ENCODE data around the gene CLCA2. TPM values are rescaled to one million over a fixed set of nuclear protein-coding genes. Genes with fewer than 3 reads are reported as not detected.

The CLCA2 gene
- total and polyA plus RNA-seq, 2 of the 8 experiments (the other 6 are each of a cell fraction or from before 2014, with no cell fraction given) = not detected

DNA sequence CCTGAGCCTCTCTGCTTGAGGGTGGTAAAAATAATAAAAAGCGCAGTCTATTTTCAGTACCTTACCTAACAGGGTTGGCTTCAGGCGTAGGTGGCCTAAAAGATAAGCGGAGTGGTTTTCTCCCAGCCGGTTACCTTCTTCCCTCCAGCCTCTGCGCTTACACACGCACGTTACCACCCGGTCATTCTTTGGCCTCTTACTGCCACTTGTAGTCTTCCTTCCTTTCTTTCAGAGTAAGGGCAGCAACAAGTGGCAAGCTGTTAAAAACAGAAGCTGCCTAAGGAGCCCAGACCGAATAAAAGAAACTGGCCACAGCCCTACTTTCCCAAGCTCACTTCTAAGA, 80.1 kb downstream of the CLCA2 start:
- H2BK20ac ChIP-seq (ENCODE audit: low read length) = peak overlapping the region; percentile 29; the same call in 1 of the 2 replicates
- peak overlapping the region in 1 of 2 experiments; percentile 88; a peak in 2 of 4 replicates for H3K4me2 ChIP-seq (ENCODE audit: insufficient read depth in 1 of 2, low read depth in 2 of 2, low read length in 2 of 2)
- no peak overlapping the region for H3K9ac ChIP-seq (replicated peaks in 1 of 4; ENCODE audit: extremely low read depth in 1 of 4, low read depth in 3 of 4, low read length in 3 of 4)
- H3K23me2 ChIP-seq (ENCODE audit: low read depth, low read length) = no peaks in the 10 kb centered on the region
- no peak overlapping the region; a peak in 1 of 8 replicates for H3K4me3 ChIP-seq (ENCODE audit: extremely low read depth in 1 of 4, insufficient read depth in 2 of 4, low read depth in 3 of 4, low read length in 4 of 4)
- no peak overlapping the region for H2BK120ac ChIP-seq (replicated peaks; ENCODE audit: low read depth, low read length)
- FAIRE-seq = no peak
- H3K18ac ChIP-seq (ENCODE audit: extremely low read depth, low read length) = peak overlapping the region; percentile 89
- H3K79me1 ChIP-seq (ENCODE audit: low read depth, low read length) = no peaks in the 10 kb centered on the region
- no peak overlapping the region for H3K56ac ChIP-seq (replicated peaks; ENCODE audit: insufficient read length, low read depth, low read length)
- H3K14ac ChIP-seq (ENCODE audit: insufficient read length) = no peak overlapping the region
- no peak overlapping the region for H3K23ac ChIP-seq (ENCODE audit: insufficient read length)
- no peak for DNase-seq (ENCODE audit: low read depth in 1 of 2, low spot score in 2 of 2)
- peaks cover 13 to 21% (median 15%) of the 10 kb centered on the region in 4 experiments for H3K4me1 ChIP-seq (replicated peaks in 1 of 4; ENCODE audit: control insufficient read depth in 3 of 4, insufficient read depth in 4 of 4, low read length in 3 of 4)
- 82% methylated on average over 9 of the region's 9 CpGs; no CpG with 5 or more reads in 1 of the 2 experiments for whole genome bisulfite sequencing, 2 experiments (ENCODE audit: extremely low coverage in 1 of 2, insufficient coverage in 1 of 2, insufficient read length in 1 of 2, insufficient replicate concordance in 2 of 2, low coverage in 1 of 2, low lambda C conversion rate in 2 of 2, missing lambda C conversion rate in 1 of 2)
- ChIA-PET CTCF (ENCODE audit: partially characterized antibody) (interaction anchor here (0.7 to 8.1 kb wide), 18 partner anchors 8 to 1735 kb away, joined by 3 to 79 read pairs (median 4); partner anchors contain the start of gene SH3GLB1), POLR2A (ENCODE audit: partially characterized antibody) (interaction anchor here (0.9 to 1.8 kb wide), 3 partner anchors 108 to 923 kb away, joined by 3 to 8 read pairs (median 4); partner anchors contain the start of genes ODF2L and SH3GLB1)
- no peak overlapping the region for H2AK5ac ChIP-seq (ENCODE audit: low read depth, low read length)
- no peak overlapping the region for H3K27ac ChIP-seq (ENCODE audit: low read depth, low read length)
- H2BK12ac ChIP-seq (ENCODE audit: low read depth, low read length) = peak overlapping the region; percentile 97; the same call in 1 of the 2 replicates
- H3K79me2 ChIP-seq (ENCODE audit: control insufficient read depth in 1 of 2, insufficient read depth in 2 of 2, low read length in 2 of 2) = no peaks in the 10 kb centered on the region
- H4K91ac ChIP-seq (replicated peaks; ENCODE audit: insufficient read length, low read length) = peak overlapping the region; percentile 93
- peaks cover 0 to 7% of the 10 kb centered on the region in 2 experiments; a peak in 2 of 4 replicates for H3K9me3 ChIP-seq (ENCODE audit: insufficient read depth in 2 of 2, low read depth in 1 of 2, low read length in 1 of 2)
- no peak overlapping the region for H3K4ac ChIP-seq (replicated peaks; ENCODE audit: insufficient read length, low read depth, low read length)
- H2BK15ac ChIP-seq (ENCODE audit: low read length) = no peak overlapping the region; the same call in 1 of the 2 replicates
- H4K5ac ChIP-seq (ENCODE audit: insufficient read length, low read depth, low read length) = no peak overlapping the region
- no peaks in the 10 kb centered on the region for H3K27me3 ChIP-seq (replicated peaks in 1 of 4; ENCODE audit: control insufficient read depth in 3 of 4, extremely low read depth in 1 of 4, insufficient read depth in 3 of 4, low read length in 3 of 4)
- no peaks in the 10 kb centered on the region for H4K20me1 ChIP-seq (replicated peaks in 1 of 2; ENCODE audit: control insufficient read depth in 1 of 2, insufficient read depth in 2 of 2, low read length in 2 of 2)
- H4K8ac ChIP-seq (ENCODE audit: extremely low read depth, insufficient read depth, low read length) = no peak overlapping the region
- peak overlapping the region; percentile 66; the same call in 1 of the 2 replicates for H2AFZ ChIP-seq (ENCODE audit: low read length)
- H2BK5ac ChIP-seq (ENCODE audit: low read depth, low read length) = peak overlapping the region; percentile 86; the same call in 1 of the 2 replicates
- H3K36me3 ChIP-seq (ENCODE audit: control insufficient read depth in 2 of 4, insufficient read depth in 4 of 4, low read length in 3 of 4) = no peaks in the 10 kb centered on the region
- TF ChIP-seq RAD21 (IDR thresholded peaks at IDR 0.05 in 1 of 2, conservative IDR thresholded peaks at IDR 0.05 in 1 of 2; ENCODE audit: low read depth in 2 of 2, low read length in 2 of 2) = no peak
- no peak for TF ChIP-seq GABPA (IDR thresholded peaks at IDR 0.05; ENCODE audit: borderline replicate concordance, insufficient read depth, low read length)
- TF ChIP-seq KDM4A (IDR thresholded peaks at IDR 0.05; ENCODE audit: low read depth, low read length, severe bottlenecking) = no peak
- TF ChIP-seq, protein P1, sequence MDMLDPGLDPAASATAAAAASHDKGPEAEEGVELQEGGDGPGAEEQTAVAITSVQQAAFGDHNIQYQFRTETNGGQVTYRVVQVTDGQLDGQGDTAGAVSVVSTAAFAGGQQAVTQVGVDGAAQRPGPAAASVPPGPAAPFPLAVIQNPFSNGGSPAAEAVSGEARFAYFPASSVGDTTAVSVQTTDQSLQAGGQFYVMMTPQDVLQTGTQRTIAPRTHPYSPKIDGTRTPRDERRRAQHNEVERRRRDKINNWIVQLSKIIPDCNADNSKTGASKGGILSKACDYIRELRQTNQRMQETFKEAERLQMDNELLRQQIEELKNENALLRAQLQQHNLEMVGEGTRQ (IDR thresholded peaks at IDR 0.05; ENCODE audit: low read length) = no peak
- TF ChIP-seq CBX5 (IDR thresholded peaks at IDR 0.05; ENCODE audit: low read depth, low read length) = no peak
- TF ChIP-seq KDM1A (IDR thresholded peaks at IDR 0.05; ENCODE audit: borderline replicate concordance, low read length) = no peak
- TF ChIP-seq KDM5A (IDR thresholded peaks at IDR 0.05; ENCODE audit: low read length) = no peak
- no peak for TF ChIP-seq POLR2A (IDR thresholded peaks at IDR 0.05; ENCODE audit: control extremely low read depth in 1 of 2, low read depth in 2 of 2, low read length in 2 of 2)
- TF ChIP-seq, protein P2, sequence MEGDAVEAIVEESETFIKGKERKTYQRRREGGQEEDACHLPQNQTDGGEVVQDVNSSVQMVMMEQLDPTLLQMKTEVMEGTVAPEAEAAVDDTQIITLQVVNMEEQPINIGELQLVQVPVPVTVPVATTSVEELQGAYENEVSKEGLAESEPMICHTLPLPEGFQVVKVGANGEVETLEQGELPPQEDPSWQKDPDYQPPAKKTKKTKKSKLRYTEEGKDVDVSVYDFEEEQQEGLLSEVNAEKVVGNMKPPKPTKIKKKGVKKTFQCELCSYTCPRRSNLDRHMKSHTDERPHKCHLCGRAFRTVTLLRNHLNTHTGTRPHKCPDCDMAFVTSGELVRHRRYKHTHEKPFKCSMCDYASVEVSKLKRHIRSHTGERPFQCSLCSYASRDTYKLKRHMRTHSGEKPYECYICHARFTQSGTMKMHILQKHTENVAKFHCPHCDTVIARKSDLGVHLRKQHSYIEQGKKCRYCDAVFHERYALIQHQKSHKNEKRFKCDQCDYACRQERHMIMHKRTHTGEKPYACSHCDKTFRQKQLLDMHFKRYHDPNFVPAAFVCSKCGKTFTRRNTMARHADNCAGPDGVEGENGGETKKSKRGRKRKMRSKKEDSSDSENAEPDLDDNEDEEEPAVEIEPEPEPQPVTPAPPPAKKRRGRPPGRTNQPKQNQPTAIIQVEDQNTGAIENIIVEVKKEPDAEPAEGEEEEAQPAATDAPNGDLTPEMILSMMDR (IDR thresholded peaks at IDR 0.05; ENCODE audit: control extremely low read depth in 1 of 3, insufficient read depth in 1 of 3, low read depth in 1 of 3, low read length in 3 of 3) = no peak

All from H1 (cell line).